Activated T-cell treated with anti-CD3 and anti-CD28 coated beads, Interleukin-2, amount 50 U/mL, for 24 hours (primary cell): Measurements from ENCODE around the gene TMEM134.
"Not testable (repeated sequence)": the region's sequence is repeated elsewhere in the genome, so short reads cannot be mapped to it uniquely, and the experiment has no call there.

Experiments used
- DNase-seq: peaks from one replicate; pipeline ENCODE4 v3.0.0-alpha.2; 2020
- H3K27ac Mint-ChIP-seq: 2 replicates; pipeline ENCODE4 v1.8.0; 2020; ENCODE audit warnings: mild to moderate bottlenecking, mixed read lengths
- H3K27me3 Mint-ChIP-seq: 2 replicates; pipeline ENCODE4 v1.8.0; 2020; ENCODE audit warnings: mixed read lengths
- H3K36me3 Mint-ChIP-seq: 2 replicates; pipeline ENCODE4 v1.8.0; 2020; ENCODE audit warnings: low read depth, mixed read lengths
- H3K4me1 Mint-ChIP-seq: 2 replicates; pipeline ENCODE4 v1.8.0; 2020; ENCODE audit warnings: low read depth, mixed read lengths
- H3K4me3 Mint-ChIP-seq: 2 replicates; pipeline ENCODE4 v1.8.0; 2020; ENCODE audit warnings: mild to moderate bottlenecking, moderate library complexity, mixed read lengths
- H3K9me3 Mint-ChIP-seq: 2 replicates; pipeline ENCODE4 v1.8.0; 2020; ENCODE audit warnings: mixed read lengths

Gene TMEM134

DNA sequence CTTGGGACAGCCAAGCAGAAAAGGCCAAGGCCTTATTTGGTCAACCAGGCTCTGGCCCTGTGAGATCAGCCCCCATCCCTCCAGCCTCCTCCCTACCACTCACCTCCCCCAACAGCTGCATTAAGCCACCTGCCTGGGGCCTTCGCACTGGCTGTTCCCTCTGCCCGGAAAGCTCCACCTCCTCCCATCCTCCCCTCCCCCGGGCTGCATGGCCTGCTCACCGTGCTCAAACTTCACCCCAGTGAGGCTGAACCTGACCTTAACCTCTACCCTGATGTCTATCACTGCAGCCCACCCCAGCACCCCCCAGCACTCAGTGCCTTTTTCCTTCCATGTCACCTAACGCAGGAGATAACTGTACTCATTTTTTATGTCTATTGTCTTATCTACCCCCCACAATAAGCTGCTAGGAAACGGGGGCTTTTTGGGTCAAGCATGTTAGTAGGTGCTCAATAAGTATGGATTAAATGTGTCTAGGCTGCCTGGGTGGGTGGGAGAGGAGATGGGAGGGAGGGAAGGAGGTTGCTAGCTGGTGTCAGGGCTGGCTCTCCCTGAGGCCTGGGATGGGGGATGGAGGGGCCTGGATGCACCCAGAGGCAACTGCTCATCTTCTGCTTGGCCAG lies 32.5 kb downstream of the TMEM134 start:
- Mint-ChIP-seq H3K27ac (peak overlapping the region; percentile 92), H3K27me3 (no peaks in the 10 kb centered on the region), H3K9me3 (no peaks in the 10 kb centered on the region), H3K4me3 (peak overlapping the region; percentile 96), H3K4me1 (peaks cover 72% of the 10 kb centered on the region), H3K36me3 (peaks cover 82% of the 10 kb centered on the region)
- DNase-seq = peak; percentile 86

DNA sequence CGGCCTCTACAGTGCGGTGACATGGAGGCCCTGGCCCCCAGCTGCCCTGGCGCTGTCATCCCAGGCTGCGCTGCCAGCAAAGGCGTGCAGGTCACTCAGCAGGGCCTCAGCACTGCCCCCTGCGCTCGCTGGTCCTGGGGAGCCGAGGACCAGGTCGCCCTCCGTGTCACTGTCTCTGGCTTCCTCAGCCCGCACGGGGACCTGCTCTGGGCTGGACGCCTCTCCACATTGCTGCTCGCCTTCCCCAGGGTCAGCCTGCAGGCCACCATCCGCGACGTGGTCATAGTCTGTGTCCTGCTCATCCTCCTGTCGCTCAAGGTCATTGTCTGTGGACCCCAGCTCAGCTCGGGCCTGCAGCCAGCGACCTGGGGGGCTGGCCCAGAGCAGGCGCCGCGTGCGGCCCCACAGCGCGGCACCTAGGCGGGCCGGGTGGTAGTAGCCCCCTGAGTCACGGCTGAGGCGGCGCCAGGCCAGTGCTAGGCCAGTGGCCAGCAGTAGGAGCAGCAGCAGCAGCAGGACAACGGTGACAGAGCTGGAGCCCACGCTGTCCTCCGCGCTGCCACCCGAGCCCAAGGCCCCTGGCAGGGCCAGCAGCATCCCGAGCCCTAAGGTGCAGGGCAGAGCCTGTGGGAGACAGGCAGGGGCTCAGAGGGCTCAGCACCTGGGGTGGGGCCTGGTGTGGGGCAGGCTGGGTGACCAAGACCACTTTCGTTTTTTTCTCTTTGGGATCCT lies 33.2 kb downstream of the TMEM134 start:
- H3K4me1 Mint-ChIP-seq = peaks cover 70% of the 10 kb centered on the region
- H3K4me3 Mint-ChIP-seq = peak overlapping the region; percentile 96
- H3K27ac Mint-ChIP-seq = peak overlapping the region; percentile 92
- no peaks in the 10 kb centered on the region for H3K27me3 Mint-ChIP-seq
- no peaks in the 10 kb centered on the region for H3K9me3 Mint-ChIP-seq
- peak; percentile 56 for DNase-seq
- H3K36me3 Mint-ChIP-seq = peaks cover 88% of the 10 kb centered on the region

DNA sequence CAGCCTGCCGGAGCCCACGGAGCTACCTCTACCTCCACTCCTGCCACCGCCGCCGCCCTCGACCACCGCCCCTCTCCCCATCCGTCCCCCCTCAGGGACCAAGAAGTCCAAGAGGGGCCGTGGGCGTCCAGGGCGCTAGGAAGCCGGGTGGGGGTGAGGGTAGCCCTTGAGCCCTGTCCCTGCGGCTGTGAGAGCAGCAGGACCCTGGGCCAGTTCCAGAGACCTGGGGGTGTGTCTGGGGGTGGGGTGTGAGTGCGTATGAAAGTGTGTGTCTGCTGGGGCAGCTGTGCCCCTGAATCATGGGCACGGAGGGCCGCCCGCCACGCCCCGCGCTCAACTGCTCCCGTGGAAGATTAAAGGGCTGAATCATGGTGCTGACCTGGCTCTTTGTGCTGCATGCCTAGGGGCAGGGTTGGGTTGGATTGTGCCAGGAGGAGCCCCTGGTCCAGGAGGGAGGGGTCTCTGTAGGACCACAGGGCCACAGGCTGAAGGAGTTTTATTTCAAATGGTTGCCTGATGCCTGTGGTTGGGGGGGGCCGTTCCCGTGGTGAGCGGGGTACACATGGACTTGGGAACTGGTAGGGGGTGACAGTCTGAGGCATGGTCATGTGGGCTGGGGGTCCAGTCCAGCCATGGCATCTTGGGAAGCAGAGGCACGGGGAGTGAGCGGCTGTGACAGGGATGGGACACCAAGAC lies 33.9 kb downstream of the TMEM134 start:
- Mint-ChIP-seq H3K36me3 (peaks cover 95% of the 10 kb centered on the region), H3K4me3 (peak overlapping the region; percentile 96), H3K9me3 (no peaks in the 10 kb centered on the region), H3K27me3 (no peaks in the 10 kb centered on the region), H3K27ac (peak overlapping the region; percentile 97), H3K4me1 (peaks cover 68% of the 10 kb centered on the region)
- DNase-seq = peak; percentile 70

DNA sequence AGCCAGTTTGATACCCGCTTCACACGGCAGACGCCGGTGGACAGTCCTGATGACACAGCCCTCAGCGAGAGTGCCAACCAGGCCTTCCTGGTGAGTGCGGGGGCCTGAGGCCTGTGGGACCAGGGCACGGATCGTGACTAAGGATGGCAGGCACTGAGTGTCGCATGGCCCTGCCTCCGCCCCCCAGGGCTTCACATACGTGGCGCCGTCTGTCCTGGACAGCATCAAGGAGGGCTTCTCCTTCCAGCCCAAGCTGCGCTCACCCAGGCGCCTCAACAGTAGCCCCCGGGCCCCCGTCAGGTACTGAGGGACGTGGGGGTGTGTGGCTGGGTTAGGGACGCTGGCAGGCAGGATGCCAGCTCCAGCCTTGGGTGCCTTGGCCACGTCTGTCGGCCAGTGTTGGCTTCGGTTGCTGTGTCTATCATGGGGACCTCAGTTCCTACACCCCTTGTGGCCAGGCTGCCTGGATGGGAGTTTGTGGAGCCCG lies 34.6 kb downstream of the TMEM134 start:
- Mint-ChIP-seq H3K27ac (peak overlapping the region; percentile 97), H3K36me3 (peaks cover 94% of the 10 kb centered on the region), H3K4me3 (peak overlapping the region; percentile 57), H3K9me3 (no peaks in the 10 kb centered on the region), H3K27me3 (no peaks in the 10 kb centered on the region), H3K4me1 (peaks cover 65% of the 10 kb centered on the region)
- peak; percentile 68 for DNase-seq

DNA sequence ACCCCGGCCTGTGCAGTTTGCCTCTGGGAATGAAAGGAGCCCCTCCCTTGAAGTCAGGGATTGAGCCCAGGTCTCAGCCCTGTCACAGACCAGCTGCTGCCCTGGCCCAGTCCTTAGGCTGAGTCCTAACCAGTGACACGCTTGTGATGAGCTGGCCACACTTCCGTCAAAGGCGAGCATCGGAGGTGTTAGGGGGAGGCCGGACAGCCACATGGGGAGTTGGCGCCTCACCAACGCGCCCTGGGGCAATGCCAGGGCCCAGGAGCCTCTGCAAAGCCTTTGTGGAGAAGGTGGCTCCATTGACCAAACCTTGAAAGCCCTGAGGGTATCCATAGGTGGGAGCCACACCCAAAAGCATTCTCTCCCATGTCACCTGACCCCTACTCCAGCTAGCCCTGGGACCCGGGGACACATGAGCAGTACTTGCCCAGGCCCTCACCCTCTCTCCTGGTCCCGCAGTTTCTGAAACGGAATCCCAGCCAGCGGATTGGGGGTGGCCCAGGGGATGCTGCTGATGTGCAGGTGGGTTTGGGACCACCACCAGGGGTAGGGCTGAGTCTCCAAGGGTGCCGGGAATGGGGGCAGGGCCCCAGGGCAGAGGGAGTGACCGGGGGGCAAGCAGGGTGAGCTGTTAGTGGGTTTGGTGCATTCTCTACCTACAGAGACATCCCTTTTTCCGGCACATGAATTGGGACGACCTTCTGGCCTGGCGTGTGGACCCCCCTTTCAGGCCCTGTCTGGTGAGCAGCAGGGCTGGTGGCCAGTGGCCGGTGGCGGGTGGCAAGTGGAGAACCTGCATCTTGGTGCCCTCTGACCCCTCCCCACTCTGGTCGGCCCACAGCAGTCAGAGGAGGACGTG lies 35.3 kb downstream of the TMEM134 start:
- no peaks in the 10 kb centered on the region for H3K9me3 Mint-ChIP-seq
- DNase-seq = peak; percentile 54
- H3K4me1 Mint-ChIP-seq = peaks cover 62% of the 10 kb centered on the region
- H3K36me3 Mint-ChIP-seq = peaks cover 93% of the 10 kb centered on the region
- H3K27ac Mint-ChIP-seq = peak overlapping the region; percentile 97
- H3K27me3 Mint-ChIP-seq = no peaks in the 10 kb centered on the region
- H3K4me3 Mint-ChIP-seq = peak overlapping the region; percentile 57

DNA sequence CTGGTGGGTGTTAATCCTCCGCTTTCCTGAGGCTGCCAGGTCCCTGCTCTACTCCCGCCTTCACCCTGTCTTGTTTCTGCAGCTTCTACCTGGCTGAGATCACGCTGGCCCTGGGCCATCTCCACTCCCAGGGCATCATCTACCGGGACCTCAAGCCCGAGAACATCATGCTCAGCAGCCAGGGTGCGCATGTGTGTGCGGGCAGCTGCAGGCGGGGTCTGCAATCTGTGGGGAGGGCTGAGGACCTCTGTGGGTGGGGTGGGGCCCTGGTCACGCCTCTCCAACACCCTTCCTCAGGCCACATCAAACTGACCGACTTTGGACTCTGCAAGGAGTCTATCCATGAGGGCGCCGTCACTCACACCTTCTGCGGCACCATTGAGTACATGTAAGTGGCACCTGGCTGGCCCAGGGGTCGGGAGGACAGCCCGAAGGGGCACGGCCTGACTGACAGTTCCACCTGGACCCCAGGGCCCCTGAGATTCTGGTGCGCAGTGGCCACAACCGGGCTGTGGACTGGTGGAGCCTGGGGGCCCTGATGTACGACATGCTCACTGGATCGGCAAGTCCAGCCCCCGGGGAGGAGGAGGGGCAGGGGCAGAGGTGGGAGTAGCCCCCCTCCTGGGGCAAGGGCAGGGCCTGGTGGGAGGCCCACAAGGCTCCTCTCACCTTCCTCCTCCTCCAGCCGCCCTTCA lies 36.2 kb downstream of the TMEM134 start:
- H3K27me3 Mint-ChIP-seq = no peaks in the 10 kb centered on the region
- H3K4me3 Mint-ChIP-seq = no peak overlapping the region
- H3K9me3 Mint-ChIP-seq = no peaks in the 10 kb centered on the region
- H3K4me1 Mint-ChIP-seq = peaks cover 63% of the 10 kb centered on the region
- peak overlapping the region; percentile 97 for H3K27ac Mint-ChIP-seq
- peak; percentile 43 for DNase-seq
- peaks cover 88% of the 10 kb centered on the region for H3K36me3 Mint-ChIP-seq

DNA sequence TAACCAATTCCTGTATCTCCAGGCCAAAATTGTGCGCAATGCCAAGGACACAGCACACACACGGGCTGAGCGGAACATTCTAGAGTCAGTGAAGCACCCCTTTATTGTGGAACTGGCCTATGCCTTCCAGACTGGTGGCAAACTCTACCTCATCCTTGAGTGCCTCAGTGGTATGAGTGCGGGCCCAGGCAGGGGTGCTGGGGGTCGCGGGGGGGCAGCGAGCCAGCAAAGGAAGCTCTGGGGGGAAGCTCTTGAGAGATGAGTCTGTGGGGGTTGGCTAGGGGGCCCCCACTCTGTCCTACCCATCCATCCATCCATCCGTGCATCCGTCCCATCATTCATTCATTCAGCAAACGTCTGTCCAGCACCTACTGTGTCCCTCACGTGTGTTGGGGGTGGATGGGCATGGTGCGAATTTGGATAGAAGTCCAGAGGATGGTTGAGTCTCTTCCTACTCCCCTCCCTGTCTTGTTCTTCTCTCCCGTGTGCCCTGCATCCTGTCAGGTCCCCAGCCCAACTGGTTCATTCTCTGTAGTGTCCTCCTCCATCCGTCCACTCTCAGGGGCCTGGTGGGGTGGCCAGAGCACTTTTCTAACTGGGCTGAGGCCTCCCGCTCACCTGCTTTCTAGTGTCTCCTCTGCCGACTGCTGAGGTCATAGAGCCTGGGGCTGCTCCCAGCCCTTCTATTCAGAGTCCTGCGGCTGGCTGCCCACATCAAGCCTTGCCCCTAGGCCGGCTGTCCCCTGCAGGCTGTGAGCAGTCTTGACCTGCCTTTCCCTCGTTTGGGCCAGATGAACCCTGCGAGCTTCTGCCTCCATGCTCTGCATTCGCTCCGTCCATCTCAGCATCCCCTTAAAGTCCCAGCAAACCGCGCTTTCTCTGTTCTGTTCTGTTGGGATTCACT lies 37.5 kb downstream of the TMEM134 start:
- H3K27me3 Mint-ChIP-seq = no peaks in the 10 kb centered on the region
- peaks cover 68% of the 10 kb centered on the region for H3K4me1 Mint-ChIP-seq
- no peaks in the 10 kb centered on the region for H3K9me3 Mint-ChIP-seq
- peaks cover 77% of the 10 kb centered on the region for H3K36me3 Mint-ChIP-seq
- no peak overlapping the region for H3K4me3 Mint-ChIP-seq
- H3K27ac Mint-ChIP-seq = peak overlapping the region; percentile 97
- DNase-seq = no peak

DNA sequence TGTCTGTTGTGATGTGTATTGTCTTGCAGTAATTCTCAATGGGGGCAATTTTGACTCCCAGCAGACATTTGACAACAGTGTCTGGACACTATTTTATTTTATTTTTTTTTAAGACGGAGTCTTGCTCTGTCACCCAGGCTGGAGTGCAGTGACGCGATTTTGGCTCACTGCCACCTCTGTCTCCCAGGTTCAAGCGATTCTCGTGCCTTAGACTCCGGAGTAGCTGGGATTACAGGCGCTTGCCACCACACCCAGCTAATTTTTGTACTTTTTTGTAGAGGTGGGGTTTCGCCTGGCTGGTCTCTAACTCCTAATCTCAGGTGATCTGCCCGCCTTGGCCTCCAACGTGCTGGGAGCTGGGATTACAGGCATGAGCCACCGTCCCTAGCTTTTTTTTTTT lies 39.3 kb downstream of the TMEM134 start:
- Mint-ChIP-seq H3K9me3 (no peaks in the 10 kb centered on the region), H3K27ac (peak overlapping the region; percentile 97), H3K4me1 (peaks cover 56% of the 10 kb centered on the region), H3K27me3 (no peaks in the 10 kb centered on the region), H3K36me3 (peaks cover 61% of the 10 kb centered on the region), H3K4me3 (peak overlapping the region; percentile 92)
- DNase-seq = no peak

DNA sequence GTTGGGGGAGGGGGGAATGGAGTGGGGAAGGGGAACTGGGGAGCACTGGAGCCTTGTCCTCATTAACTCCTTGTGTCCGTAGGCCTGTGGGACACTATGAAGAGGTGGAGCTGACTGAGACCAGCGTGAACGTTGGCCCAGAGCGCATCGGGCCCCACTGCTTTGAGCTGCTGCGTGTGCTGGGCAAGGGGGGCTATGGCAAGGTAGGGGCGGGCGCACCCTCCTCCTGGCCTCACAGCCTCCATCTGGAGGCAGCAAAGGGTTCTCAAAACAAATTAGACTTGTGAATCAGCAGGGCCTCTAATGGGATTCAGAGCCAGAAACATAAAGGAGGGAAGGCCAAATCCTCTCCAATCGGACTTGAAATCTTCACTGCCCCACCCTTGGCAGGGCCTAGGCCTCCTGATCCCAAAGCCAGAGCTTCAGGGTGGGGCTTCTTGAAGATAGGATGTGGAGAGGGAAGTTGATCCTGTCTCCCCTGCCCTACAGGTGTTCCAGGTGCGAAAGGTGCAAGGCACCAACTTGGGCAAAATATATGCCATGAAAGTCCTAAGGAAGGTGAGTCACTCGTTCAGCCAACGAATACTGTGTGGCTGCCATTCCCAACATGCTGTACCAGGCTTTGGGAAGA lies 39.9 kb downstream of the TMEM134 start:
- DNase-seq = no peak
- Mint-ChIP-seq H3K4me1 (peaks cover 50% of the 10 kb centered on the region), H3K9me3 (no peaks in the 10 kb centered on the region), H3K27me3 (no peaks in the 10 kb centered on the region), H3K36me3 (peaks cover 56% of the 10 kb centered on the region), H3K27ac (peak overlapping the region; percentile 97), H3K4me3 (peak overlapping the region; percentile 92)

DNA sequence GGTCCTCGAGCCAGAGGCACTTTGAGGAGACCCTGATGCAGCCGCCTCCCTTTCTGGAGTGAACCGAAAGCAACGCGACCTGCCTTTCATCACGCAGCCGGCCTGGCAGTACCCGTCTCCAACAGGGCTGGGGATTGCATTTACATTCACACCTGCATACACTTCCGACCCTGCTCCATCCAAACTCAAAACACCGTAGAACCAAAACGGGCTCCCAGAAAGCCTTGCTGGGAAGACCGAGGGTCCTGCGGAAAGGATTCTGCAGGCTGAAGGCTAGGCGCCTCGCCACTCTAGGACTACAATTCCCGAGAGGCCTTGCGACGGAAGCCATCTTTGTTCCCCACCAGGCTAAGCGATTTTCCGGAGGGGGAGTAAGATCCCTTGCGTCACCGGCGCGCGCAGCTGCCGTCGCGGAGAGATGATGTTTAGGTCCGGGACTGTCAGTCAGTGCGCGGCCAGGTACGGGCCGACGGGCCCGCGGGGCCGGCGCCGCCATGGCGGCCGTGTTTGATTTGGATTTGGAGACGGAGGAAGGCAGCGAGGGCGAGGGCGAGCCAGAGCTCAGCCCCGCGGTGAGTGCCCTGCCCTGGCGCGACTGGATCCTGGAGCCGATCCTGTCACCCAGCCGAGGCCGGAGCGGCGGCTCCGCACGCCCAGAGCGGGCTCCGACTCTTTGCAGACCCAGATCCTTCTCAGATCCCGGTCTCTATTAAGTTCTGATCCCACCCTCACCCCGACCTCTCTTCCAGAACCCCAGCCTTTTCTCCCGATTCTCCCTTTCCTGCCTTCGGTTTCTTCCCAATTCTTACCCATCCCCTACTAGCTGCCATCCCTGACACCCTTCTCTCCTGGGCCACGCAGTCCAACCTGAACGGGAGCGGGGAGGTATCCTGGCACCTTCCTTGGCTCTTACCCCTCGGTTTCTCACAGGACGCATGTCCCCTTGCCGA lies 40.7 kb downstream of the TMEM134 start, which contains the start of gene RPS6KB2:
Gene RPS6KB2 (plus strand): TSS at position 443 of the 950 bp plus-strand sequence. CDS start 52 bp downstream, at position 495.
- Mint-ChIP-seq H3K27ac (peak within 1 kb of the TSS; percentile 97), H3K9me3 (no peaks in the 10 kb centered on the region), H3K36me3 (peaks cover 48% of the 10 kb centered on the region), H3K27me3 (no peaks in the 10 kb centered on the region), H3K4me3 (peak within 1 kb of the TSS; percentile 92), H3K4me1 (peaks cover 42% of the 10 kb centered on the region)
- DNase-seq = peak; percentile 100

DNA sequence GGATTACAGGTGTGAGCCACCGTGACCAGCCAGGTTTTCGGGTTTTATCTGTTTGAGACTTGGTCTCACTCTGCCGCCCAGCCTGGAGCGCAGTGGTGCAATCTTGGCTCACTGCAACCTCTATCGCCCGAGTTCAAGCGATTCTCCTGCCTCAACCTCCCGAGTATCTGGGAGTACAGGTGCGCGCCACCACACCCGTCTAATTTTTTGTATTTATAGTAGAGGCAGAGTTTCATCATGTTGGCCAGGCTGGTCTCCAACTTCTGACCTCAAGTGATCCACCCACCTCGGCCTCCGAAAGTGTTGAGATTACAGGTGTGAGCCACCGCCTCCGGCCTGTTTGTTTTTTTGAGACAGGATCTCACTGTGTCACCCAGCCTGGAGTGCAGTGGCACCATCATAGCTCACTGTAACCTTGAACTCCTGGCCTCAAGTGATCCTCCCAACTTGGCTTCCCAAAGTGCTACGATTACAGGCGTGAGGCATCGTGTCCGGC lies 41.6 kb downstream of the TMEM134 start:
- not testable (repeated sequence) for H3K9me3 Mint-ChIP-seq, H3K27me3 Mint-ChIP-seq, DNase-seq
- Mint-ChIP-seq H3K27ac (peak overlapping the region; percentile 97), H3K36me3 (peaks cover 38% of the 10 kb centered on the region), H3K4me1 (peaks cover 36% of the 10 kb centered on the region), H3K4me3 (peak overlapping the region; percentile 92)
